ENCODE measurements around the gene SLC5A6. TPM values are rescaled to one million over a fixed set of nuclear protein-coding genes. Genes with fewer than 3 reads are reported as not detected.
"Not testable (repeated sequence)": the region's sequence is repeated elsewhere in the genome, so short reads cannot be mapped to it uniquely, and the experiment has no call there.

Gene SLC5A6
- total and polyA plus RNA-seq, 4 experiments from 2014 or later: 18.9 to 25.1 (median 21.8) TPM

DNA sequence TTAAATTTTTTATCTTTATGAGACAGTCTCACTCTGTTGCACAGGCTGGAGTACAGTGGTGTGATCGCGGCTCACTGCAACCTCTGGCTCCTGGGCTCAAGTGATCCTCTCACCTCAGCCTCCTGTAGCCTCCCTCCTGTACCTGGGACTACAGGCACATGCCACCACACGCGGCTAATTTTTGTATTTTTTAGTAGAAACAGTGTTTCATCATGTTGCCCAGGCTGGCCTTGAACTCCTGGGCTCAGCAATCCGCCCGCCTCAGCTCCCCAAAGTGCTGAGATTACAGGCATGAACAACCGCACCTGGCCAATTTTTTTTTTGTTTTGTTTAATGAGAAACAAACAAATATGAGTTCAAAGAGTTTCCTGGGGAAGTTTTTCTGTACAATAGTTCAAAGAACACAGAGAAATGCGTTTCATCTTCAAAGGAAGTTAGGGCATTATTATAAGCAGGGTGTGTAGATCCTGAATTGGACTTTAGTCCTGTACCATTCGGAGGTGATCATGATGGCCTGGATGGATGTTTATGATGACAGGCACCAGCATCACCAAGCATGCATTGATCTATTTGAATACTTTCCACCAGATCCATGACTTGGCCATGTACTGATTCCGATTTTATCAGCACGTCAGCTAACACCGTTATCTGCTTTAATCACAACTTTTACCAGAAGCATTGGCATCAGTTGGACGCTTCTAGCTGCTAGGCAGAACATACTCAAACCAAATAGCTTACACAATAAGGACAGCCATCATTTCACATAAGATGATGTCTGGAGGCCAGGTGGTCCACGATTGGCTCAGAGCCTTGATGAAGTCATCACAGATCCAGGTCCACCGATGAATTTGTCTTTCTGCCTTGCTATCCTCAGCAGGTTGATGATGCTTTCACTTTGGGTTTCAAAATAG is 34.4 kb downstream of the SLC5A6 start:
- Histone ChIP-seq H3K4me1 (ENCODE audit: insufficient read depth, low read length) (no peaks in the 10 kb centered on the region), H3K9me3 (ENCODE audit: control insufficient read depth in 1 of 2, low read length in 2 of 2) (no peaks in the 10 kb centered on the region), H3K4me3 (ENCODE audit: low read length in 2 of 2) (no peak overlapping the region), H3K27ac (ENCODE audit: low read depth, low read length) (no peak overlapping the region), H3K36me3 (ENCODE audit: insufficient read depth, low read length) (no peaks in the 10 kb centered on the region), H3K27me3 (ENCODE audit: insufficient read depth, low read length) (no peaks in the 10 kb centered on the region)
- ChIA-PET POLR2A (ENCODE audit: partially characterized antibody) (no interaction called here), CTCF (ENCODE audit: partially characterized antibody) (interaction anchor here (0.6 to 1.3 kb wide), 2 partner anchors 10 to 125 kb away, joined by 3 read pairs; no protein-coding TSS in a partner anchor)
- no peak overlapping the region for H3K4me3 Mint-ChIP-seq
- DNase-seq: no peak
- H3K27me3 Mint-ChIP-seq: peaks cover 22 to 38% of the 10 kb centered on the region in 2 donors
- H3K36me3 Mint-ChIP-seq: no peaks in the 10 kb centered on the region
- H3K27ac Mint-ChIP-seq: no peak overlapping the region
- H3K4me1 Mint-ChIP-seq: peaks cover 0 to 6% (median 2%) of the 10 kb centered on the region in 4 donors
- intact Hi-C loops (cut with micrococcal nuclease): no loop called here
- no peaks in the 10 kb centered on the region for H3K9me3 Mint-ChIP-seq

DNA sequence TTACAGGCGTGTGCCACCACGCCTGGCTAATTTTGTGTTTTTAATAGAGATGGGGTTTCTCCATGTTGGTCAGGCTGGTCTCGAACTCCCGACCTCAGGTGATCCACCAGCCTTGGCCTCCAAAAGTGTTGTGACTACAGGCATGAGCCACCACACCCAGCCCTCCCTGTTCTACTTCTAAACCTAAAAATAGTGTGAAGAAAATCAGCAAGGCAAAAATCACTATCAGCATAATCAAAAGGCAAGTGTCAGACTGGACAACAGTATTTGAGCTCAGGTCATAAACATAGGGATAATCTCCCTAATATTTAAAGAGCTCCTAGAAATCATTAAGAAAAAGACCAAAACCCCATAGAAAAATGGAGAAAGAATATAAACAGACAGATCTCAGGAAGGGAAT is 36.3 kb downstream of the SLC5A6 start:
- intact Hi-C loops (cut with micrococcal nuclease); H3K27ac Mint-ChIP-seq; H3K9me3 Mint-ChIP-seq; H3K4me3 ChIP-seq (ENCODE audit: low read length in 2 of 2); DNase-seq; POLR2A ChIA-PET (ENCODE audit: partially characterized antibody); H3K4me3 Mint-ChIP-seq; H3K27me3 ChIP-seq (ENCODE audit: insufficient read depth, low read length); H3K36me3 ChIP-seq (ENCODE audit: insufficient read depth, low read length); H3K9me3 ChIP-seq (ENCODE audit: control insufficient read depth in 1 of 2, low read length in 2 of 2); H3K36me3 Mint-ChIP-seq; H3K27ac ChIP-seq (ENCODE audit: low read depth, low read length); H3K4me1 ChIP-seq (ENCODE audit: insufficient read depth, low read length); H3K4me1 Mint-ChIP-seq: not testable (repeated sequence)
- H3K27me3 Mint-ChIP-seq: peaks cover 27 to 31% of the 10 kb centered on the region in 2 donors
- CTCF ChIA-PET (ENCODE audit: partially characterized antibody): interaction anchor here (1.3 kb wide), 1 partner anchor 127 kb away, joined by 3 read pairs; no protein-coding TSS in a partner anchor

DNA sequence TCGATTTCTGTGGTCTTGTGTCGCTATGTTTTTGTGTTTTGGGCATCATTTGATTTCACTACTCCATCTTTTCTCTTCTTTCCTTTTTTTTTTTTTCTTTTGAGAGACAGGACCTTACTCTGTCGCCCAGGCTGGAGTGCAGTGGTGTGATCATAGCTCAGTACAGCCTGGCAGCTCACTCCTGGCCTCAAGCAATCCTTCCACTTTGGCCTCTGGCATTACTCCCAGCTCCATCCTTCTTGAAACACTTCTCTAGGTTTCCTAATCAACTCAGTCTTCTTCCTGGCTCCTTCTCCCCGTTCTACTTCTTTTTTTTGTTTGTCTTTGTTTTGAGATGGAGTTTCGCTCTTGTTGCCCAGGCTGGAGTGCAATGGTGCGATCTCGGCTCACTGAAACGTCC is 36.7 kb downstream of the SLC5A6 start:
- no peak overlapping the region for H3K4me3 Mint-ChIP-seq
- DNase-seq: no peak
- intact Hi-C loops (cut with micrococcal nuclease): no loop called here
- ChIA-PET CTCF (ENCODE audit: partially characterized antibody) (no interaction called here), POLR2A (ENCODE audit: partially characterized antibody) (interaction anchor here (0.6 kb wide), 1 partner anchor 68 kb away, joined by 3 read pairs; no protein-coding TSS in a partner anchor)
- H3K36me3 Mint-ChIP-seq: no peaks in the 10 kb centered on the region
- peaks cover 27 to 30% of the 10 kb centered on the region in 2 donors for H3K27me3 Mint-ChIP-seq
- H3K27ac Mint-ChIP-seq: no peak overlapping the region
- H3K36me3 ChIP-seq (ENCODE audit: insufficient read depth, low read length): no peaks in the 10 kb centered on the region
- no peaks in the 10 kb centered on the region for H3K9me3 ChIP-seq (ENCODE audit: control insufficient read depth in 1 of 2, low read length in 2 of 2)
- H3K4me1 Mint-ChIP-seq: peaks cover 4 to 6% (median 5%) of the 10 kb centered on the region in 4 donors
- no peaks in the 10 kb centered on the region for H3K4me1 ChIP-seq (ENCODE audit: insufficient read depth, low read length)
- no peaks in the 10 kb centered on the region for H3K9me3 Mint-ChIP-seq
- H3K27me3 ChIP-seq (ENCODE audit: insufficient read depth, low read length): no peaks in the 10 kb centered on the region
- H3K27ac ChIP-seq (ENCODE audit: low read depth, low read length): no peak overlapping the region
- H3K4me3 ChIP-seq (ENCODE audit: low read length in 2 of 2): no peak overlapping the region

DNA sequence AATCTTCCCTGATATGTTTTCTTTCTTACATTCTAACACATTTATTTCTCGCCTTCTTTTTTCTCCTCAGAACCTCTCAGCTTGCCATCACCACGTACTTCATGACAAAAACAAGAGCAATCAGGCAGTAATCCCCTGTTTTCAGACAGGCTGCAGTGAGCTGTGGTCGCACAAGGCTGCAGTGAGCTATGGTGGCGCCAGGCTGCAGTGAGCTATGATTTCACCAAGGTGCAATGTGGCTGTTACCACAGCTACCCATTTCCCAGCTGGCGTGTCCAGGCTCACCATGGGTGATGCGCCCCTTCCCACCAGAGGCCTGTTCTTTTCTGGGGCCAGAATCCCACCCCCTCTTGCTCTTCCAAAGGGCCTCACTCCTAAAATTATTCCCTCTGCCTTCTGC is 37.4 kb downstream of the SLC5A6 start:
- ChIA-PET POLR2A (ENCODE audit: partially characterized antibody) (no interaction called here), CTCF (ENCODE audit: partially characterized antibody) (no interaction called here)
- intact Hi-C loops (cut with micrococcal nuclease): no loop called here
- no peaks in the 10 kb centered on the region for H3K9me3 ChIP-seq (ENCODE audit: control insufficient read depth in 1 of 2, low read length in 2 of 2)
- H3K4me1 ChIP-seq (ENCODE audit: insufficient read depth, low read length): no peaks in the 10 kb centered on the region
- no peaks in the 10 kb centered on the region for H3K36me3 ChIP-seq (ENCODE audit: insufficient read depth, low read length)
- H3K36me3 Mint-ChIP-seq: no peaks in the 10 kb centered on the region
- DNase-seq: no peak
- no peak overlapping the region for H3K4me3 ChIP-seq (ENCODE audit: low read length in 2 of 2)
- no peaks in the 10 kb centered on the region for H3K9me3 Mint-ChIP-seq
- no peak overlapping the region for H3K27ac ChIP-seq (ENCODE audit: low read depth, low read length)
- no peaks in the 10 kb centered on the region for H3K27me3 ChIP-seq (ENCODE audit: insufficient read depth, low read length)
- peaks cover 26 to 29% of the 10 kb centered on the region in 2 donors for H3K27me3 Mint-ChIP-seq
- no peak overlapping the region for H3K4me3 Mint-ChIP-seq
- peaks cover 4 to 6% (median 6%) of the 10 kb centered on the region in 4 donors for H3K4me1 Mint-ChIP-seq
- no peak overlapping the region for H3K27ac Mint-ChIP-seq

DNA sequence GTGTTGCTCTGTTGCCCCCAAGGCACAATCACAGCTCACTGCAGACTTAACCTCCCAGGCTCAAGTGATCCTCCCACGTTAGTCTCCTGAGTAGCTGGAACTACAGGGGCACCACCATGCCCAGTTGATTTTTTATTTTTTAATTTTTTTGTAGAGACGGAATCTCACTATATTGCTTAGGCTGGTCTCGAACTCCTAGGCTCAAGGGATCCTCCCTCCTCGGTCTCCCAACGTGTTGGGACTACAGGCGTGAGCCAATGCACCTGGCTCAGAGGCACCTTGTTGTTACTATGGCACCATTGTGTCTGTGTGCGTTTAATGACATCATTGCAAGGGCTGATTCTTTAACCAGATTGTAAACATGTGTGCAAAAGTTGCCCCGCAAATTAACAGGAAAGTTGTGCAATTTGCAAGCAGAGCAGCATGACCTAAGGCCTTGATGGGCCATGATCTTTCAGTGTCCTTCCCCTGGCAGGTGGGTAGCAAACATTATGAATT is 40.7 kb downstream of the SLC5A6 start:
- intact Hi-C loops (cut with micrococcal nuclease): no loop called here
- Mint-ChIP-seq H3K9me3 (no peaks in the 10 kb centered on the region), H3K27me3 (peaks cover 14 to 15% of the 10 kb centered on the region in 2 donors)

DNA sequence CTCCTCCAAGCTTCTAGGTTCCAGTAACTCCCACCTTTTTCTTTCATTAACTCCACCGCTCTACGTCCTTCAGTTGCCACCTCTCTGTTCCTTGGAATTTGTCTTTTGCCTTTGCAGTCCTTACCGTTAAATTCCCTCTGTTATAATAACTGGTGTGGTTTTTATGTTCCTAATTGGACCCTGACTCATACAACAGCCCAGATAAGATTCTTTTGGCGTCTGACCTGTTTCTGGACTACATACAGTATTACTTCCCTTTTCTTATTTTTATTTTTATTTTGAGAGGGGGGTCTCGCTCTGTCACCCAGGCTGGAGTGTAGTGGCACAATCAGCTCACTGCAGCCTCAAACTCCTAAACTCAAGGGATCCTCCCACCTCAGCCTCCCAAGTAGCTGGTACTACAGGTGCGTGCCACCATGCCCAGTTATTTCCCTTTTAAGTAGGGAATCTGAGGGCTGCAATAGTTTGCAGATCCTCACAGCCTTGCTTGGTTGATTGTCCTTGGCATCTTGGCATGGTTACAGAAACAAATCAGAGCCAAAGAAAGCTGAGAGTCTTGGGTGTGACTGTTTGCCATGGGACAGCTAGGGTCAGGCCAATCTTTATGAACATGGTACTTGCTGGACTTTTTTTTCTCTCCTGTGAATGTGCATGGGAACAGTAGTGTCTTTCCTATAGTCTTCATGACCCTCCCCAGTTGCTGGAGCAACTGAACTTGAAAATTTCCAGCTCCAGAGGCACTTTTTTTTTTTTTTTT is 41.3 kb downstream of the SLC5A6 start:
- H3K9me3 Mint-ChIP-seq: no peaks in the 10 kb centered on the region
- H3K27me3 ChIP-seq (ENCODE audit: insufficient read depth, low read length): no peaks in the 10 kb centered on the region
- H3K36me3 ChIP-seq (ENCODE audit: insufficient read depth, low read length): no peaks in the 10 kb centered on the region
- H3K27ac Mint-ChIP-seq: no peak overlapping the region
- ChIA-PET POLR2A (ENCODE audit: partially characterized antibody) (no interaction called here), CTCF (ENCODE audit: partially characterized antibody) (interaction anchor here (0.7 to 2.7 kb wide), 18 partner anchors 10 to 690 kb away, joined by 3 to 19 read pairs (median 4); partner anchors contain the start of gene TRIM54)
- intact Hi-C loops (cut with micrococcal nuclease): loop anchor here (1.0 kb wide), 1 partner anchor 133 kb away; no protein-coding TSS in a partner anchor
- peak overlapping the region in 4 of 8 donors; percentile 39 to 59 (median 53) for H3K4me3 Mint-ChIP-seq
- H3K36me3 Mint-ChIP-seq: no peaks in the 10 kb centered on the region
- DNase-seq: no peak
- no peak overlapping the region for H3K4me3 ChIP-seq (ENCODE audit: low read length in 2 of 2)
- peaks cover 0 to 8% (median 4%) of the 10 kb centered on the region in 4 donors for H3K4me1 Mint-ChIP-seq
- no peaks in the 10 kb centered on the region for H3K4me1 ChIP-seq (ENCODE audit: insufficient read depth, low read length)
- no peaks in the 10 kb centered on the region for H3K9me3 ChIP-seq (ENCODE audit: control insufficient read depth in 1 of 2, low read length in 2 of 2)
- H3K27me3 Mint-ChIP-seq: peaks cover 10 to 12% of the 10 kb centered on the region in 2 donors
- H3K27ac ChIP-seq (ENCODE audit: low read depth, low read length): no peak overlapping the region

More for the DNA sequence above, 40.7 kb downstream of the SLC5A6 start:
- H3K4me1 ChIP-seq (ENCODE audit: insufficient read depth, low read length): no peaks in the 10 kb centered on the region
- H3K27me3 ChIP-seq (ENCODE audit: insufficient read depth, low read length): no peaks in the 10 kb centered on the region
- ChIA-PET POLR2A (ENCODE audit: partially characterized antibody) (no interaction called here), CTCF (ENCODE audit: partially characterized antibody) (interaction anchor here (0.7 to 2.7 kb wide), 10 partner anchors 11 to 691 kb away, joined by 3 to 19 read pairs (median 4); no protein-coding TSS in a partner anchor)
- Mint-ChIP-seq H3K36me3 (no peaks in the 10 kb centered on the region), H3K4me1 (peaks cover 0 to 8% (median 4%) of the 10 kb centered on the region in 4 donors), H3K4me3 (no peak overlapping the region), H3K27ac (no peak overlapping the region)
- no peak overlapping the region for H3K4me3 ChIP-seq (ENCODE audit: low read length in 2 of 2)
- H3K36me3 ChIP-seq (ENCODE audit: insufficient read depth, low read length): no peaks in the 10 kb centered on the region
- no peak overlapping the region for H3K27ac ChIP-seq (ENCODE audit: low read depth, low read length)
- no peaks in the 10 kb centered on the region for H3K9me3 ChIP-seq (ENCODE audit: control insufficient read depth in 1 of 2, low read length in 2 of 2)
- no peak for DNase-seq
